A673 (cell line): ENCODE measurements around the gene RASGRP2.

Experiments
- EZH2 ChIP-seq: fragments of 200-600 bp; sonication (generic); IDR thresholded peaks from 2 replicates; pipeline ENCODE4 v1.6.1; 2017; ENCODE audit warnings: borderline replicate concordance, low read depth, mild to moderate bottlenecking, mixed read lengths, antibody characterized with exemption, low read length; ENCODE audit not compliant: poor library complexity, severe bottlenecking
- TF ChIP-seq, protein P1 (sequence below): fragments of 300-800, 200-600 bp; sonication (generic); conservative IDR thresholded peaks from 2 replicates; pipeline ENCODE4 v1.5.1; 2017; ENCODE audit warnings: low read depth, mild to moderate bottlenecking, antibody characterized with exemption, low read length, moderate library complexity, mixed read lengths

DNA sequence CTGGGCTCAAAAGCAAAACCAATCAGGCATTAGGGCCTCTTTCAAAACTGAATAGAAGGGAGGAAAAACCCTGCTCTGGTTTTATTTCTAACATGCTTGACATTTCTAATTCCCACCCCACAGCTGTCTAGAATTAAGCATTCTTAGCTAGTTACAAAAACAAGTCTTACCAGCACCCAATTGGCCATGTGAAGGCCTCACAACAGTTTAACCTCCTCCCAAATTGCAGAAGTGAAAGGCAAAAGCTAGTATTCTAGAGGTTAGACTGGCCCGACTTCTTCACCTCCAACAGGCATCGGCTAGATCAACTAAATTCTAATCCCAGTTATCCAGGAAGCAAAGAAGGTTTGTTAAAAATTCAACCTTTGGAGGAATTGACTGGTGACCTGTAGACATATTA lies 27.9 kb upstream of the RASGRP2 start:
- TF ChIP-seq, protein P1, sequence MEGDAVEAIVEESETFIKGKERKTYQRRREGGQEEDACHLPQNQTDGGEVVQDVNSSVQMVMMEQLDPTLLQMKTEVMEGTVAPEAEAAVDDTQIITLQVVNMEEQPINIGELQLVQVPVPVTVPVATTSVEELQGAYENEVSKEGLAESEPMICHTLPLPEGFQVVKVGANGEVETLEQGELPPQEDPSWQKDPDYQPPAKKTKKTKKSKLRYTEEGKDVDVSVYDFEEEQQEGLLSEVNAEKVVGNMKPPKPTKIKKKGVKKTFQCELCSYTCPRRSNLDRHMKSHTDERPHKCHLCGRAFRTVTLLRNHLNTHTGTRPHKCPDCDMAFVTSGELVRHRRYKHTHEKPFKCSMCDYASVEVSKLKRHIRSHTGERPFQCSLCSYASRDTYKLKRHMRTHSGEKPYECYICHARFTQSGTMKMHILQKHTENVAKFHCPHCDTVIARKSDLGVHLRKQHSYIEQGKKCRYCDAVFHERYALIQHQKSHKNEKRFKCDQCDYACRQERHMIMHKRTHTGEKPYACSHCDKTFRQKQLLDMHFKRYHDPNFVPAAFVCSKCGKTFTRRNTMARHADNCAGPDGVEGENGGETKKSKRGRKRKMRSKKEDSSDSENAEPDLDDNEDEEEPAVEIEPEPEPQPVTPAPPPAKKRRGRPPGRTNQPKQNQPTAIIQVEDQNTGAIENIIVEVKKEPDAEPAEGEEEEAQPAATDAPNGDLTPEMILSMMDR = no peak
- no peak for TF ChIP-seq EZH2
